Measurements from ENCODE around the gene LRRC59.
"Not testable (repeated sequence)": the region's sequence is repeated elsewhere in the genome, so short reads cannot be mapped to it uniquely, and the experiment has no call there.

DNA sequence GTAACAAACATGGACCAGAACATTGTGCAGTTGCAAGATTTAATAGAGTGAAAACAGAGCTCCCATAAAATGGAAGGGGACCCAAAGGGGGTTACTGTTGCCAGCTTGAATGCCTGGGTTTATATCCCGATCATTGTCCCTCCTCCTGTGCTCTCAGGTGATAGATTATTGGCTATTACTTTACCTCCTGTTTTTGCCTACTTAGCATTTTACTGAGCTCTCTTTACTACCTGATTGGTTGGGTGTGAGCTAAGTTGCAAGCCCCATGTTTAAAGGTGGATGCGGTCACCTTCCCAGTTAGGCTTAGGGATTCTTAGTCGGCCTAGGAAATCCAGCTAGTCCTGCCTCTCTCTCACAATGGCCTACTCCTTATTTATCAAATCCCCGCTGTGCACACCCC, 8.0 kb upstream of the LRRC59 start:
- TF ChIP-seq, protein P1, sequence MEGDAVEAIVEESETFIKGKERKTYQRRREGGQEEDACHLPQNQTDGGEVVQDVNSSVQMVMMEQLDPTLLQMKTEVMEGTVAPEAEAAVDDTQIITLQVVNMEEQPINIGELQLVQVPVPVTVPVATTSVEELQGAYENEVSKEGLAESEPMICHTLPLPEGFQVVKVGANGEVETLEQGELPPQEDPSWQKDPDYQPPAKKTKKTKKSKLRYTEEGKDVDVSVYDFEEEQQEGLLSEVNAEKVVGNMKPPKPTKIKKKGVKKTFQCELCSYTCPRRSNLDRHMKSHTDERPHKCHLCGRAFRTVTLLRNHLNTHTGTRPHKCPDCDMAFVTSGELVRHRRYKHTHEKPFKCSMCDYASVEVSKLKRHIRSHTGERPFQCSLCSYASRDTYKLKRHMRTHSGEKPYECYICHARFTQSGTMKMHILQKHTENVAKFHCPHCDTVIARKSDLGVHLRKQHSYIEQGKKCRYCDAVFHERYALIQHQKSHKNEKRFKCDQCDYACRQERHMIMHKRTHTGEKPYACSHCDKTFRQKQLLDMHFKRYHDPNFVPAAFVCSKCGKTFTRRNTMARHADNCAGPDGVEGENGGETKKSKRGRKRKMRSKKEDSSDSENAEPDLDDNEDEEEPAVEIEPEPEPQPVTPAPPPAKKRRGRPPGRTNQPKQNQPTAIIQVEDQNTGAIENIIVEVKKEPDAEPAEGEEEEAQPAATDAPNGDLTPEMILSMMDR (IDR thresholded peaks at IDR 0.05; ENCODE audit: low read depth, low read length) = not testable (repeated sequence)
- TF ChIP-seq MAX (IDR thresholded peaks at IDR 0.05; ENCODE audit: low read depth, low read length); POLR2A (IDR thresholded peaks at IDR 0.05; ENCODE audit: extremely low read depth, insufficient read length): not testable (repeated sequence)
